RCC 7860 (cell line): ENCODE results near the gene LHX3.

Source experiments
- DNase-seq: peaks from one replicate; pipeline ENCODE4 v3.0.0-alpha.2; 2015; ENCODE audit warnings: low spot score
- FAIRE-seq: peaks from 2 replicates; lab custom pipeline; 2012; peaks lifted over from hg19 to GRCh38; lab: Jason Lieb, UNC

LHX3 gene

DNA sequence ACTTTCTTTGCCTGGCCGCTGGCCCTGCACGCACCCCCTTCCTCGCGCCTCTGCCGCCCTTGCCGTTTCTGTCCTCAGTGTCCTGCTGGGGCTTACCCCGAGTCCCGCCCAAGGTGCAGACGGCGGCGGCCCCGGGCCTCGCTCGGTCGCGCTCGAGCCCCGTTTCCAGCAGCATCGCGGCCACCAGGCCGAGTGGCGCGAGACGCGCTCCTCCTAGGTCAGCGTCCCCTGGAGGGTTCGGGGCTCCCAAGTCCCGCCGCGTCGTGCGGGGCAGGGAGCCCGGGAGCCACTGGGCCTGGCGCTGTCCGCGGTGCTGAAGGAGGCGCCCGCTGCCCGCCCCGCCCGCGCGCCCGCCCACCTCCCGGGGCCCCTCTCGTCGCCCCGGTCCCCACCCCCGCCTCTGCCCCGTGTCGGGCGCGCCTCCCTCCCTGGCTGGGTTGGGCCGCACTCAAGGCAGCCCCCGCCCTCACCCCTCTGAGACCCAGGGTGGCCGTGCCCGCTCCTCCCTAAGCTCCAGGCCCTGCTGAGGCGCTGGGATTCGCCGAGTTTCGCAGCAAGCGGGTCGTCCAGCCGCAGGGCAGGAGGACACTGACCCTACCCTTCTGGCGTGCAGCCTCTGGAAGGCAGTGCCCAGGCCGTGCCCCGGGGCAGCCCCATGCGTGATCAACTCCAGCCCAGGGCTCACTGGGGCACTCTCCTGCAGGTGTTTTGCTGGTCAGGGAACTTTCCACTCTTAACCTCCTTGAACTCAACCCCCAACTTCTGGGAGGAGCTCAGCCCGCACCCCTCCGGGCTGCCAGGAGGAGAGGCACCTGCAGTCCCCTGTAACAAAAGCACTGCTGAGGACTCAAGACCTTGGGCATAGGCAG lies at the start of gene LHX3:
Gene LHX3, minus strand, starts transcription at position 291 of the 869 bp plus-strand sequence. Its CDS starts 116 bp downstream, at position 175.
- FAIRE-seq (no peak), DNase-seq (no peak)

DNA sequence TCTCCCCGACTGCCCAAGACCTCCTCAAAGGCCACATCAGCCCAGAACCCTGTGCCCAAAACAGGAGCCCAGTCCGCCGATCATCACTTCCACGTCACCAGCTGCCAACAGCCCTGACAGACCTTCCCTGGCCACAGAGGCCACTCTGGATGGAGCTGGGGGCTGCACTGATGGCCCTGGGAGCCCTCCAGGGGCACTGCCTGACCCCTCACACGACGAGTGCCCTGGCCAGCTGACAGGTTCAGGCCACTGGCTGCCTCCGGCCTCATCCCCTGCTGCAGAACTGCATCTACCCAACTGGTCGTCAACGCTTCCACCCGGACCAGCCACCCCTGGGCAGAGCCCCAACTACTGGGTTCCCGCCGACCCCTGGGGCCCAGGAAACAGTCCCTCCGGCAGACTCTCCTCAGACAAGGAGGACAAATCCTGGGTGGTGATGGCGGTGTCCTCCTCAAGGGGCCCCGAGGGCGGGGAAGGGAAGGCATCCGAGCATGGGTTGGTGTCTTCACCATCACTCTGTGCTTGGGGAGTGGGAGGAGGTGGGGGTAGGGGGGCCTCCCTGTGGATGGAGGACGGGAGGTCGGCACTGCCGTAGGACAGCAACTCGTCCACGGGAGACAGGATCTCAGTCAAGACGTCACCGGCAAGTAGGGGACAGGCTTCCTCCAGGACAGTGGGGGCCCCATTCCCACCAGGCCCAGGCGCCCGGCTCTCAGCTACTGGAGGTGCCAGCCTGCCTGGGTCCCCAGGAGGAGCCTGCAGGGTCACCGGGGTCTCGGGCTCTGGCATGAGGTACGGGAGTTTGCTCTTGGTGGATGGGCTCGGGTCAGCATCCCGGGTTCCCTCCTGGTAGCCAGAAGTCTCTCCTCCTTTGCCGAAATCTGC lies 48.6 kb upstream of the LHX3 start:
- no peak for DNase-seq
- no peak for FAIRE-seq

DNA sequence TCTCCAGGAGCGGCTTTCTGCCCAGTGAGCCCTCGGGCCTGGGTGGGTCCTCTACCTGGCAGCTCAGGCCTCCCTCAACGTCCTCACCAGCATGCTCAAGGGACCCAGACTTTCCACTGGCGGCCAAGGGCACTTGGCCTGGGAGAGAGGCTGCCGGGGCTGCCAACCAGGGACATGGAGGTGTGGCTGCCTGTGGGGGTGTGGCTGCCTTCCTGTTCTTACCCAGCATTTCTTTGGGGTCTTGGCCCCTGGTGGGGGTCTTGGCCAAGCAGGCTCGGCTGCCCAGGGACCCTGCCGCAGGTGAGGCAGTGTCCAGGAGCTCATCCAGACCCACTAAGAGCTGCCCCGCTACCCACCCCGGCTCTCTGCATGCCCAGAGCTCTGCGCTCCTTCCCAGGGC lies 47.9 kb upstream of the LHX3 start:
- no peak for FAIRE-seq
- no peak for DNase-seq

DNA sequence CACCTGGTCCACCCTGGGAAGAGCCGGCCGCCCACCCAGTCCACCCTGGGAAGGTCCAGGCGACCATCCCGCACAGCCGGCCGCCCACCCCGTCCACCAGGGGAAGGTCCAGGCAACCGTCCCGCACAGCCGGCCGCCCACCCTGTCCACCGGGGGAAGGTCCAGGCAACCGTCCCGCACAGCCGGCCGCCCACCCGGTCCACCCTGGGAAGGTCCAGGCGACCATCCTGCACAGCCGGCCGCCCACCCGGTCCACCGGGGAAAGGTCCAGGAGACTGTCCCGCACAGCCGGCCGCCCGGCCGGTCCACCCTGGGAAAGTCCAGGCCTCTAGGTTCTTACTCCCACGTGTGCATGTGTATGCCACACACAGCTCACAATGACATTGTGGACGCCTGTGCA lies 47.4 kb upstream of the LHX3 start:
- DNase-seq = no peak
- no peak for FAIRE-seq

DNA sequence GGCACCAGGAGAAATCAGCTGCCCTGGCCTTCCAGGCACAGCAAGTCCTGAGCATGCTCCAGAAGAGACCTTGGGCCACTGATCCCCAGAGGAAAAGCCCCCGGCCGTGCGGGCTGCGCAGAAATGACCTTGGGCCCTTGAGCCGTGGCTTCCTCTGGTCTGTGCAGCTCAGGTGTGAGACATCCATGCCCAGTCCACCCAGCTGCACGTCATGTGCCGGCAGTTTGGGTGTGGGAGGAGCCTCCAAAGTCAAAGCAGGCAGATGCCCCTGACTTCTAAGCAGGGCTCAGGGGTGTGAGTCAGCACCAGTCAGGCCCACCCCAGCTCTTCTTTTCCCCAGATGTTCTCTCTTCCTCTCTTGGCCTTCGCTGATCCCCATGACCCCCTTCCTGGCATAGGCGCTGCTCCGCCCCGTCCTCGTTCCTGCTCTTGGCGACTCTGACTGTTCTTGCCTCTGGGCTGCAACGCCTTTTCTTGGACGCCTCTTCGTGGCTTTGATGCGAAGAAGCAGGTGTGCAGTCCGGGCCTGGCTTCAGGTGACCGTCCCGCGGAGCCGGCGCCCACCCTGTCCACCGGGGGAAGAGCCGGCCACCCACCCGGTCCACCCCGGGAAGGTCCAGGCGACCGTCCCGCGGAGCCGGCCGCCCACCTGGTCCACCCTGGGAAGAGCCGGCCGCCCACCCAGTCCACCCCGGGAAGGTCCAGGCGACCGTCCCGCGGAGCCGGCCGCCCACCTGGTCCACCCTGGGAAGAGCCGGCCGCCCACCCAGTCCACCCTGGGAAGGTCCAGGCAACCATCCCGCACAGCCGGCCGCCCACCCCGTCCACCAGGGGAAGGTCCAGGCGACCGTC lies 46.6 kb upstream of the LHX3 start:
- DNase-seq (no peak), FAIRE-seq (no peak)

DNA sequence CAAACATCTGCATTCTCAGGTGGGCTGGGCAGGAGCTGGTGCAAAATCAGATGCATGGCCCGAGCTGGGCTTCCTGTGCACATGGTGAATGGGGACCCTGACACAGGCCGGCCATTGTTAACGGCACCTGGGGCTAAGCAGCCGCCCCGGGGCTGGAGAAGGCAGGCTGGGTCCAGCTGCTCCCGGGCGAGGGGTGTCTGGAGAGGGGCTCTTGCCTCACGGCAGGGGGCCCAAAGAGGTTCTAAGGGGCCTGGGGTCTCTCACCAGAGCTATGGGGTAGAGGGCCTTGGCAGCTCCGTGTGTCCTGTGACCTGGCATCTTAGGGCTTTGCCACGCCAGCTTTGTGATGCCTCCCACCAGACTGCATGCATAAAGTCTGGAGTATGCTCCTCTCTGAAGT lies 45.7 kb upstream of the LHX3 start:
- DNase-seq = no peak
- no peak for FAIRE-seq

DNA sequence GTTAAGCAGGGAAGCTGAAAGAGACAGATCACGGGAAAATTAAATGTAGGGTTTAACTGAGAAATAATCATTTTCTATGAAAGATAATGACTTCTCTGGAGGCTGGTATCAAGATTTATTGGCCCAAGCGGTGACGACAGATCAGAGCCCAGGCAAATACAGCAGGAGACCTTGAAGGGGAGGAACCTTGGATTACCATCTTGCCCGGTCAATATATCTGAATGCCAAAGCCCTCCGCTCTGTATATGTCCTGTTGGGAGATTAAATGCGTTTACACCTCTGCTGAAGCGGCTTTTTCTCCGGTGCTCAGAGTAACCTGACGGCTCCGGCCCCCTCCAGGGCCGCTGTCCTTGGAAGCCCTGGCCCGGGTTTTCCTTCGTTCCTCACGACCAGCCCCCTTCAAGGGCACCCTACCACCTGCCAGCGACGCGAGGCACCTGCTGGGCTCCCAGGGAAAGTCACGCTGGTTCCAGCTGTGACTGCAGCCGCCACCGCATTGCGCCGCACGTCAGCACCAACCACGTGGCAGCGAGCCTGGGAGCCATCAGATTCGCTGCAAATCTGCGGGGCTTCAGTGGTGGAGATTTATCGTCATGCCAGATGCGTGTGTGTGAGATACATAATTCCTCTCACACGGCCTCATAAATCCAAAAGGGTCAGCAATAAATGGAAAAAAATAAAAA lies 45.1 kb upstream of the LHX3 start:
- DNase-seq (no peak), FAIRE-seq (no peak)

DNA sequence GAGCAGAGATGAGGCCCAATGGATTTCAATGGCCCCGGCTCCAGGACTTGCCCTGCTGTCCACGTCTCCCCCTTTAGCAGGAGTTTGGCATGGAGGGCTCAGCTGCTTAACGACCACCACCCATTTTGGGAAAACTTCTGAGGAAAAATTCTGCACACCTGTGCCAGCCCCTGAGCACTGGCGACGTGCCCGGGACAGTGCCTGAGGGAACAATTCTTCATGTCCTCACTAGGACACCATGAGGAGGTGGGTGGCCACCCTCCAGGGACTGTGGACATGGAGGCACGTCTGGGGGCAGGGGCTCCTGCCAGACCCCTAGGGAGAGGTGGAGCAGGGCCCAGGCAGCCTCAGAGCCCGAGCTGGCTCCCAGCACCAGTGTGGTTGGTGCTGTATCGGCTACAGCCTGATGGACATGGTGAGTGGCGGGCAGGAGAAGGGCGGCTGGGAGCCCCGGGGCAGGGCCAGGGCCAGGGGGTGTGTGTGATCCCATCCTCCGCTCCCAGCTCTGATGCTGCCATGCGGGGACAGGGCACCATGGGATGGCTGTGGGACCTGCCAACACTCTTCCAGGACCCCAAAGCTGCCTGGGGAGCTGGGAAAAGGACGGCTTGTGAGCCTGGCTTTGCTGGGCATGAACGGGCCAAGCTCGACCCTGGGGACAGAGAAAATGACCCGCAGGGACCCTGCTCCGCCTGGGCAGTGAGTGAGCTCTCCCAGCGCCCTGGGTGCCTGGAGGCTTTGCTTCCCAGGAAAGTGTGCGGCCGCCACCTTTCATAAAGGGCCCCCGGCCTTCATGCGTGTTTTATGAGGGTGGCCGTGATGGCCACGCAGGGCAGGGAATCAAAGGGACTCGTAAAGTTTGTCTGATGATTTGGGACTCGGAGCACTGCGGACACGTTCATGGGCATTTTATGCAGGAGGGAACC lies 44.3 kb upstream of the LHX3 start:
- FAIRE-seq = no peak
- no peak for DNase-seq

DNA sequence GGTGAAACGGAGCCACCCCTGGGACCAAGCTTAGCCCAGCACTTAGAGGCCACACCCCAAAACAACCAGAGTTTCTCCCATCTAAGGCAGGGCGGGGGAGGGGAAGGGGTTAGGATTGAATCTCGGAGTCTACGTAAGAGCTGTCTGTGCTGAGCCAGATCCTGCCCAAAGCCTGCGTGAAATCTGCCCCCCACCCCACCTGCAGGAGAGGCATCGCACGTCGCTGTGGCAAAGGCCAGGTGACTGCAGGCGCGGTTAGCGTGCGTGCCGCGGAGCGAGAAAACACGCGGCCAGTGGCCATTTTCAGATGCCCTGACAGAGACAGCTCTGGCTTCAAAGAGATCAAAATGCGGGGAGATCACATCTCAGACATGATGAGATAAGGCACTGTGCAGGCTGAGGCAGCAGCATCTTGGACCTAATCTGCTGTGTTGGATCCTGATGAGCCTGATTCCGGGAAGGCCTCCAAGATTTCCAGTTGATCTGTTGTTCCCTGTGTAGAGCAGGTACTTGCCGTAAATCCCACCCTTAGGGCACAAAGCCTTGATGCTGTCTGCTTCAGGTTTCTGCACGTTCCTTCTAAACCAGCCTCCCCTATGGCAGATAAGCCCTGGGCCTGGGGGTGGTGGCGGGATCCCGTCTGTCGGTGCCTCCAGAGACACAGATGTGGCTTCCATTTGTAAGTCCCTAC lies 43.2 kb upstream of the LHX3 start:
- FAIRE-seq (no peak), DNase-seq (no peak)

DNA sequence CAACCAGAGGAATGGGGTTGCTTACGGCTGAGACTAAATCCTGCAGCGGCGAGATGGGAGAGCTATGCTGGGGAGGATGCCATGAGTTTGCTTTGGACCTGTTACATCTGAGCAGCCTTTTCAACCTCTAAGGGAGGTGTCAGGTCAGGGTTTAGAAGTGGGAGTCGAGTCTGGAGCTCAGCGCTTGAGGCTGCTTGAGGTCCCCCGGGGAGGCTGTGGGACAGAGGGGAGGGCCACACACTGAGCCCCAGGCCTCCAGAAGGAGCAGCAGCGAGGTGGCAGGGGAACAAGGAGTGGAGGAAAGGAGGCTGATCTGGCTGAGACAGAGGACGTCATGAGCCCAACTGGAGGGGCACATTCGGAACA lies 42.6 kb upstream of the LHX3 start:
- no peak for DNase-seq
- no peak for FAIRE-seq

DNA sequence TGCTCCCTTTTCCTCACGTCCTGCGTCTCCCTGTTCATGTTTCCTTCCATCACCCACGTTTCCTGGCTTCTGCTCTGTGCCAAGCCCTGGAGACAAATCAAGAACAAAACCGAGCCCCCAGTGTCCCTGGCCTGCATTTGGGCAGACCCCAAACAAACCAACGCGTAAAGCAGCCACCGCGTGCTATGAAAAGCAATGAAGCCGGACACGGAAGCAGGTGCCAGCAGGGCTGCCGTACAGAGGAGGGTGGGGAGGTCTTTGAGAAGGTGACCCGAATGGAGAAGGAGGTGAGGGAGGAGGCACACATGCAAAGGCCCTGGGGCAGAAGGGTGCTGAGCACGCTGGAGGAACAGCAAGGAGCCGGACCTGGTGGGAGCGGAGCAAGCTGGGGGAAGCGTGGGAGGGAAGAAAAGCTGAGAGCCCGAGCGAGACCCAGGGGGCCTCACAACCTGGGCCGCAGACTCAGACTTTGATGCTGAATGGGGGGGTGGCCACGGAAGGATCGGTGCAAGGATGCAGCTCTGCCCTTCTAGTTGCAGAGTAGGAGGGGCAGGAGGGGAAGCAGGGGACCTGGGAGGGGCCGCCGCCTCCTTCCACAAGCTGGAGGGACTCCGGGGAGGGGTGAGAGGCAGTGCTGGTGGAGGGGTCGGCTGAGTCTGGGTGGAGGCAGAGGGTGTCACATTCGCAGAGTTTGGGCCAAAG lies 42.1 kb upstream of the LHX3 start:
- DNase-seq = no peak
- FAIRE-seq = no peak

DNA sequence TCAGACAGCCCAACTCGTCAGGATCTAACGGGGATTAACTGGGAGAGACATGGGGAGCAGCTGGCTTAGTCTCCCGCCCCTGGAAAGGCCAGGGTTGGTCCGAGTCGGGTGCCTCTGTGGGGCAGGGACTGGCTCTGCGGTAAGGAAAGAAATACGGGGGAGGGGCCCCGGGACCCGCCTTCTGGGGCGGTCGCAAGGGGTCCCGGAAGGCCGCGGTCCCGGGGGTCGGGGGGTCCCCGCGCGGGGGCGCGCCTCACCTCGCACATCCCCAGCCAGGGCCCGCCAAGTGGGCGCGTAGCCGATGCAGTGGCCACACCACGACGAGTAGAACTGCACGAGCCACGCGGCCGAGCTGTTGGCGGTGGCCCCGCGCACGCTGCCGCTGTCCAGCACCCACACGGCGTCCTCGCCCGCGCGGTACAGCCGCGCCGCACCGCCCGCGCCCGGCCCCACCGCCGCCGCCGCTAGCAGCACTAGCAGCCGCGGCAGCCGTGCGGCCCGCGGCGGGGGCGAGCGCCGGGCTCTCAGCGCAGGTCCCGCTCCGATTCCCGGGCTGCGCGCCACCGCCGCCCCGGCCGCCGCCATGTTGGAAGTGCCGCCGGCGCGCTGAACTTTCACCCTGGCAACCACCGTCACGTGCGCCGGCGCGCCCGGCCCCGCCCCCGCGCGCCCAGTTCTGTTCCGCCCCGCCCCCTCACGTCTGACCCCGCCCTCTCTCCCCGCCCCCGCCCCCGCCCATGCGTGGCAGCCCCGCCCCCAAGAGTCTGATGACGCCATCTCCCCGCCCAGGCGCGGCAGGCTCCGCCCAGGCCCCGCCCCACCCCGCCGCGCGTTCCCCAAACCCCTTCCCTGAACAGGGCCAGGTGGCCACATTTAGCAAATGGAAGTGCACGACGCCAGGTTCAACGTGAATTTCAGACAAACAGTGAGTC lies 40.6 kb upstream of the LHX3 start, which contains the start of gene QSOX2:
Gene QSOX2, minus strand, starts transcription at position 594 of the 932 bp plus-strand sequence. Its CDS starts 9 bp downstream, at position 585.
- FAIRE-seq (no peak), DNase-seq (peak; percentile 60)

DNA sequence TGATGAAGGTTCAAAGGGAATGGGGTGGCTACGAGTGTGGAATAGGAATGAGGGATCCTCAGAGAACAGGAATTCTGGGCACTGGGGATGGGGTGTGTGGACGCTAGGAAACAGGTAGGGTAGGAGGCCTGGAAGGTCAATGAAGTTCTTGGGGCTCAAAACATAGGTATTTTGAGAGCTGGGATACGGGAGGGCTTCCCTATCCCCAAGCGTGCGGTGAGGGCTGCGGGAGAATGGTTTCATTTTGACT lies 40.0 kb upstream of the LHX3 start:
- DNase-seq = no peak
- FAIRE-seq = no peak

DNA sequence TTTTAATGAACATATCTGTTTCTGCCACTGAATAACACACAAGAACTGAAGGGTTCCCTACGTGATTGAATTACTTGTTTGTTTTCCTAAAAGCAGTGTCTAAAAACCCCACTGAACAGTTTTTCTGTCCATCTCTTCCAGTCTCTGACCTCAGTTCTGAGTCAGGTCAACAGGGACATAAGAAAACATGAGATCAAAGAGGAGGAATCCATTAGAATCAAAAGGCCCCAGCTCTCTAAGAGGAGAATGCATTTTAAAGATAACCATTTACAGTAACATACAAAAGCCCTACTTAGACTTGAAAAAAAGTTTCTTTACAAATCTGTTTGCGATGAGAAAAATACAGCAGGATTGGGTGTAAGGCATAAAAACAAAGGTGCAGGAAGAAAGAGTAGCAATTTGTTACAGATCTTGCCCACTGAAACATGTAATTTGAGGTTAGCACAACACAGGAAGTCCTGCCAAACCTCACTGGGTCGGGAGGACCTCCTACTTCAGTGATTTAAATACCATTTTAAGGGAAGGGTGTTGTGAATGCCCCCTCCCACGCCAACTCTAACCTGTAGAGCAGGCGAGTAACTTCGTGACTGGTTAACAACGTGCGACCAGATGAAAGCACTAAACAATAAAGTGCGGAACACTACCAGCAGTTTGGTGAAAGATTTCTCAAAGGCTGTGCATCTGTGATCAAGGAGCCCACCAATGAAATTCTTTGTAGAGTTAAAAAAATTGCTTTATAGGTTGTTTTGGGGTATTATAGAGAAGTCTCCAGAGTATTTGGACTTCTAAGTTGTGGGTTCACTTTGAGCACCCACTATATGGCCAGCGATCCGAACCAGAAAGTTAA lies 39.4 kb upstream of the LHX3 start:
- no peak for FAIRE-seq
- no peak for DNase-seq

DNA sequence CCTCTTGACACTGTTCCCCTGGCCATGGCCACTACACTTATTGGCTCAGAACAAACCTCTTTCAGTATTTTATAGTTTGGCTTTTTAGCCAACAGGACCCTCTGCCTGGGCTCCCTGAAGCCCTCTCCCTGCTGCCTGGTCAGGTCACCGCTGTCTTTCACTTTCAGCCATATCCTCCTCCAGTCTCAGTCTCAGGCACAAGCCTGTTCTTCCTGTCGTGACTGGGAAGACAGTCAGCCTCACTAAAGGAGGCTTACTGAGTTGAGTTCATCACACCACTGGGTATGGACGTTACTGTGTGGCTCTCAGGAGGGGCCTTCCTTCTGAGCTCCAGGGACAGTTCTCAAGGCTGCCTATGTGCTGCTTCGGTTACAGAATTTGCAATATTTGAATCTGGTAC lies 38.7 kb upstream of the LHX3 start:
- FAIRE-seq = no peak

DNA sequence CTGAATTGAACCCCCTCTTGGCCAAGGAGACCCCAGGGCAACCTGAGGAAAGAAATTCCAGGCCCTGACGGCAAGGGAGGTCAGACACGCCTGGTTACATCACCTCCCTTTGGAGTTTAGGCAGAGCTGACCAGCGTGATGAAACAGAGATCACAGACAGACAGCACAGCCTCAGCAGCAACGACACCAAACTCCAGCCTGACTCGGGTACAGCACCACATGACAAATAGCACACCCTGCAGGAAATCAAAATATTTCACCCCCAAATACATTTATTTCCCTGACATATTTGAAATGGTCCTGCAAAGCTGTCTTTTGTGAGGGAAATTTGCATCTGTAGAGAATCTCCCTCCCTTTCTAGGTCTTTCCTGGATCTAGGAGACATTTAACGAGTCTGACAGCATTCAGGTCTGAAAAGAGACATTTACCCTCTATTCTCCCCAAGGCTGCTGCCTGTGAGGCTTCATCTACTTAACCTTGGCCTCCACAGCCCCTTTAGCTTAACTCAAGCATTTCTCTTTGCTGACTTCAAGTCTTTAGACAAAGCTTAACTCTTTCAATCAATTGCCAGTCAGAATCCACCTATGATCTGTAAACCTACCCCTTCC lies 38.1 kb upstream of the LHX3 start:
- FAIRE-seq (no peak), DNase-seq (no peak)

More for the DNA sequence above, 38.7 kb upstream of the LHX3 start:
- DNase-seq = no peak
